Endothelial cell of hepatic sinusoid (primary cell): Measurements from ENCODE around the gene PRR36.

Experiments used
- in situ Hi-C: cut with HindIII; loops from 2 replicates; pipeline ENCODE4 v1.10.0; 2017; ENCODE audit warnings: low sequenced_read_pairs

Gene PRR36

GRCh38 chr19:7914099-7914498 lies 39.9 kb upstream of the PRR36 start:
- in situ Hi-C loops, result no loop called here

- in situ Hi-C loops, result no loop called here
Measured at GRCh38 chr19:7913652-7914051, 39.5 kb upstream of the PRR36 start.

- in situ Hi-C loops, result no loop called here
Measured at GRCh38 chr19:7912697-7913564, 38.7 kb upstream of the PRR36 start.

GRCh38 chr19:7912144-7912696 lies 38.0 kb upstream of the PRR36 start:
- in situ Hi-C loops, result no loop called here

GRCh38 chr19:7911508-7912143 lies 37.4 kb upstream of the PRR36 start:
- in situ Hi-C loops, result no loop called here

- in situ Hi-C loops, result no loop called here
Measured at GRCh38 chr19:7910321-7911161, 36.4 kb upstream of the PRR36 start.

GRCh38 chr19:7909471-7910067 lies 35.4 kb upstream of the PRR36 start:
- in situ Hi-C loops, result no loop called here

GRCh38 chr19:7908742-7909461 lies 34.7 kb upstream of the PRR36 start:
- in situ Hi-C loops, result no loop called here

- in situ Hi-C loops, result no loop called here
Measured at GRCh38 chr19:7908078-7908699, 34.0 kb upstream of the PRR36 start.

- in situ Hi-C loops, result no loop called here
Measured at GRCh38 chr19:7907544-7907943, 33.4 kb upstream of the PRR36 start.

GRCh38 chr19:7907122-7907521 lies 32.9 kb upstream of the PRR36 start:
- in situ Hi-C loops, result no loop called here

GRCh38 chr19:7905859-7906258 lies 31.7 kb upstream of the PRR36 start:
- in situ Hi-C loops, result no loop called here

- in situ Hi-C loops, result no loop called here
Measured at GRCh38 chr19:7905268-7905667, 31.1 kb upstream of the PRR36 start.

- in situ Hi-C loops, result no loop called here
Measured at GRCh38 chr19:7904074-7905020, 30.2 kb upstream of the PRR36 start.

GRCh38 chr19:7903244-7904073 lies 29.3 kb upstream of the PRR36 start, which contains the start of gene MAP2K7:
TSS of gene MAP2K7 (plus strand) at chr19:7903877. CDS start at chr19:7903945, 68 bp downstream.
- in situ Hi-C loops, result no loop called here

- in situ Hi-C loops, result no loop called here
Measured at GRCh38 chr19:7902796-7903243, 28.6 kb upstream of the PRR36 start.

GRCh38 chr19:7901337-7901736 lies 27.1 kb upstream of the PRR36 start:
- in situ Hi-C loops, result no loop called here
